IPS-18c (cell line): ENCODE data around the gene CGN.
A peak's percentile ranks its signal among the peaks of the same experiment; 100 is the strongest.

Source experiments
- H3K4me3 ChIP-seq: 2 replicates; pipeline ENCODE4 v1.7.0; 2013; ENCODE audit warnings: low read depth, mild to moderate bottlenecking, low read length, moderate library complexity; ENCODE audit not compliant: insufficient read depth
- H3K9me3 ChIP-seq: one replicate; pipeline ENCODE4 v1.6.1; 2013; ENCODE audit warnings: mild to moderate bottlenecking, low read length, moderate library complexity; ENCODE audit not compliant: control insufficient read depth, insufficient read depth

CGN gene

GRCh38 chr1:151510957-151511635, at the start of gene CGN:
TSS of gene CGN (plus strand) at chr1:151511387. CDS start at chr1:151518520, 7,133 bp downstream.
- Histone ChIP-seq H3K9me3 (no peaks in the 10 kb centered on the region), H3K4me3 (peak within 1 kb of the TSS; percentile 56)

- Histone ChIP-seq H3K9me3 (no peaks in the 10 kb centered on the region), H3K4me3 (no peak overlapping the region)
These were observed 49.5 kb upstream of the CGN start for GRCh38 chr1:151461694-151462093.

GRCh38 chr1:151465026-151465425, 46.2 kb upstream of the CGN start:
- Histone ChIP-seq H3K4me3 (no peak overlapping the region), H3K9me3 (no peaks in the 10 kb centered on the region)

GRCh38 chr1:151472856-151473731, 38.1 kb upstream of the CGN start:
- Histone ChIP-seq H3K4me3 (peak overlapping the region; percentile 51), H3K9me3 (no peaks in the 10 kb centered on the region)

- no peaks in the 10 kb centered on the region for H3K9me3 ChIP-seq
These were observed 36.4 kb upstream of the CGN start for GRCh38 chr1:151474745-151475144.

GRCh38 chr1:151475175-151475574, 36.0 kb upstream of the CGN start:
- no peaks in the 10 kb centered on the region for H3K9me3 ChIP-seq
- no peak overlapping the region for H3K4me3 ChIP-seq

More at GRCh38 chr1:151474745-151475144, 36.4 kb upstream of the CGN start:
- H3K4me3 ChIP-seq: no peak overlapping the region

- no peak overlapping the region for H3K4me3 ChIP-seq
These were observed 35.1 kb upstream of the CGN start for GRCh38 chr1:151476083-151476482.

GRCh38 chr1:151477066-151477465, 34.1 kb upstream of the CGN start:
- H3K4me3 ChIP-seq: no peak overlapping the region
- H3K9me3 ChIP-seq: no peaks in the 10 kb centered on the region

More at GRCh38 chr1:151476083-151476482, 35.1 kb upstream of the CGN start:
- no peaks in the 10 kb centered on the region for H3K9me3 ChIP-seq

- no peaks in the 10 kb centered on the region for H3K9me3 ChIP-seq
- no peak overlapping the region for H3K4me3 ChIP-seq
These were observed 32.9 kb upstream of the CGN start for GRCh38 chr1:151478140-151478812.

GRCh38 chr1:151478923-151479322, 32.3 kb upstream of the CGN start:
- H3K4me3 ChIP-seq: no peak overlapping the region
- no peaks in the 10 kb centered on the region for H3K9me3 ChIP-seq

GRCh38 chr1:151479462-151479861, 31.7 kb upstream of the CGN start:
- no peak overlapping the region for H3K4me3 ChIP-seq
- H3K9me3 ChIP-seq: no peaks in the 10 kb centered on the region

- Histone ChIP-seq H3K4me3 (no peak overlapping the region), H3K9me3 (no peaks in the 10 kb centered on the region)
These were observed 29.2 kb upstream of the CGN start for GRCh38 chr1:151482017-151482416.

GRCh38 chr1:151485685-151486255, 25.4 kb upstream of the CGN start:
- H3K4me3 ChIP-seq: no peak overlapping the region
- no peaks in the 10 kb centered on the region for H3K9me3 ChIP-seq

GRCh38 chr1:151486557-151486956, 24.6 kb upstream of the CGN start:
- Histone ChIP-seq H3K4me3 (no peak overlapping the region), H3K9me3 (no peaks in the 10 kb centered on the region)

GRCh38 chr1:151491641-151492040, 19.5 kb upstream of the CGN start:
- Histone ChIP-seq H3K4me3 (no peak overlapping the region), H3K9me3 (no peaks in the 10 kb centered on the region)

GRCh38 chr1:151492120-151492519, 19.1 kb upstream of the CGN start:
- no peak overlapping the region for H3K4me3 ChIP-seq
- no peaks in the 10 kb centered on the region for H3K9me3 ChIP-seq

- H3K9me3 ChIP-seq: no peaks in the 10 kb centered on the region
- no peak overlapping the region for H3K4me3 ChIP-seq
These were observed 18.1 kb upstream of the CGN start for GRCh38 chr1:151493042-151493441.
